ENCODE data around the gene DNAJB9.

Gene DNAJB9

DNA sequence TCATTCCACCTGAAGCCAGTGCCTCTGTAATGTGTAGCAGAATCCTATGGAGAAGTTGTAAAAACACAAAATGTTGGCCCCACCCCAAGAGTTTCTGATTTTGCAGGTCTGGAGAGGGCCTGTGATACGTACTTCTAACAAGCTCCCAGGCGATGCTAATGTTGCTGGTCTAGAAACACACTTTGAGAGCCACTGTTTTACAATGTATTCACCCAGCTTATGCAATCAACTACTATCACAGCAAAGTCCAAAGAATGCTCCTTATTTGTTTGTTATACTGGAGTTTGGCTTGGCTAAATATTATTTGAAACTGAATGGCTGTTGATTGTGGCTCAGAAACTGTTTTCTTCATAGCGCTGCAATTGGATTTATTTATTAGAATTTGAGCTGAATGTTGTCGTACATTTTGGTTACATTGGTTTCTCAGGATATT is 44.3 kb downstream of the DNAJB9 start:
- no peak for TF ChIP-seq TAF1 (IDR thresholded peaks at IDR 0.05; ENCODE audit: borderline replicate concordance, insufficient read depth, low read length)
- TF ChIP-seq POLR2AphosphoS5 (IDR thresholded peaks at IDR 0.05; ENCODE audit: low read depth, low read length), result no peak
- TF ChIP-seq SIN3A (IDR thresholded peaks at IDR 0.05; ENCODE audit: borderline replicate concordance, insufficient read depth, low read length), result no peak
- TF ChIP-seq, protein P1, sequence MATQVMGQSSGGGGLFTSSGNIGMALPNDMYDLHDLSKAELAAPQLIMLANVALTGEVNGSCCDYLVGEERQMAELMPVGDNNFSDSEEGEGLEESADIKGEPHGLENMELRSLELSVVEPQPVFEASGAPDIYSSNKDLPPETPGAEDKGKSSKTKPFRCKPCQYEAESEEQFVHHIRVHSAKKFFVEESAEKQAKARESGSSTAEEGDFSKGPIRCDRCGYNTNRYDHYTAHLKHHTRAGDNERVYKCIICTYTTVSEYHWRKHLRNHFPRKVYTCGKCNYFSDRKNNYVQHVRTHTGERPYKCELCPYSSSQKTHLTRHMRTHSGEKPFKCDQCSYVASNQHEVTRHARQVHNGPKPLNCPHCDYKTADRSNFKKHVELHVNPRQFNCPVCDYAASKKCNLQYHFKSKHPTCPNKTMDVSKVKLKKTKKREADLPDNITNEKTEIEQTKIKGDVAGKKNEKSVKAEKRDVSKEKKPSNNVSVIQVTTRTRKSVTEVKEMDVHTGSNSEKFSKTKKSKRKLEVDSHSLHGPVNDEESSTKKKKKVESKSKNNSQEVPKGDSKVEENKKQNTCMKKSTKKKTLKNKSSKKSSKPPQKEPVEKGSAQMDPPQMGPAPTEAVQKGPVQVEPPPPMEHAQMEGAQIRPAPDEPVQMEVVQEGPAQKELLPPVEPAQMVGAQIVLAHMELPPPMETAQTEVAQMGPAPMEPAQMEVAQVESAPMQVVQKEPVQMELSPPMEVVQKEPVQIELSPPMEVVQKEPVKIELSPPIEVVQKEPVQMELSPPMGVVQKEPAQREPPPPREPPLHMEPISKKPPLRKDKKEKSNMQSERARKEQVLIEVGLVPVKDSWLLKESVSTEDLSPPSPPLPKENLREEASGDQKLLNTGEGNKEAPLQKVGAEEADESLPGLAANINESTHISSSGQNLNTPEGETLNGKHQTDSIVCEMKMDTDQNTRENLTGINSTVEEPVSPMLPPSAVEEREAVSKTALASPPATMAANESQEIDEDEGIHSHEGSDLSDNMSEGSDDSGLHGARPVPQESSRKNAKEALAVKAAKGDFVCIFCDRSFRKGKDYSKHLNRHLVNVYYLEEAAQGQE (IDR thresholded peaks at IDR 0.05; ENCODE audit: insufficient read depth in 1 of 2, low read depth in 2 of 2, low read length in 2 of 2), result no peak
- no peak for TF ChIP-seq FOXP2 (optimal IDR thresholded peaks at IDR 0.05; ENCODE audit: borderline replicate concordance, extremely low read depth, extremely low read length, insufficient read depth)

DNA sequence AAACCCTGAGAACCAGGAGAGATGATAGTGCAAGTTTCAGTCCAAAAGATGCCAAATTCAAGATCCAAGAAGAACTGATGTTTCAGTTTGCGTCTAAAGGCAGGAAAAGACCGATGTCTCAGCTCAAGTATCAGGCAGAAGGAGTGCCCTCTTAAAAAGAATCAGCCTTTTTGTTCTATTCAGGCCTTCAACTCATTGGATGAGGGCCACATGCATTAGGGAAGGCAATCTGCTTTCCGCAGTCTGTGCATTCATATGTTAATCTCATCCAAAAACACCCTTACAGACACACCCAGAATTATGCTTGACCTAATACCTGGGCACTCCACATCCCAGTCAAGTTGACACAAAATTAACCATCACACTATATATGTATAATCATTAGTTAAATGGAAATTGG is 45.2 kb downstream of the DNAJB9 start:
- TF ChIP-seq TAF1 (IDR thresholded peaks at IDR 0.05; ENCODE audit: borderline replicate concordance, insufficient read depth, low read length), result no peak
- no peak for TF ChIP-seq SIN3A (IDR thresholded peaks at IDR 0.05; ENCODE audit: borderline replicate concordance, insufficient read depth, low read length)
- TF ChIP-seq POLR2AphosphoS5 (IDR thresholded peaks at IDR 0.05; ENCODE audit: low read depth, low read length), result no peak
- no peak for TF ChIP-seq FOXP2 (optimal IDR thresholded peaks at IDR 0.05; ENCODE audit: borderline replicate concordance, extremely low read depth, extremely low read length, insufficient read depth)
- TF ChIP-seq, protein P1 (IDR thresholded peaks at IDR 0.05; ENCODE audit: insufficient read depth in 1 of 2, low read depth in 2 of 2, low read length in 2 of 2), result no peak

DNA sequence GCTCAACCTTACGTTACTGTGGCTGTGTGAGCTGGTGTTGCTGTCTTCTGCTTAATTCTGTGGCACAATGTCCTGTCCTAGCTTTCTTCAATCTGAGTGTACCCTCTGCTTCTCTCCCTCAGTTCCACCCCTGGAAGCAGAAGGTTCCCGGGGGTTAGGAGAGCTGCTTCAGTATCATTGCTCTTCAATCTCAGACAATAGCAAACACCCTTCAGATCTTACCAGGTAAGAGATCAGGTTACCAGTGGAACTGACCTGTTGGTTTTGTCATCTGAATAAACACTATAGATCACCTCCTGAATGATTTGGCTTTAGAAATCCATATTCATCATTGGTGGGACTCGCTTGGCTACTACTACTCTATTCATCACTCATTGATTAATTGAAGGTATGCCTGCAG is 48.4 kb downstream of the DNAJB9 start:
- TF ChIP-seq POLR2AphosphoS5 (IDR thresholded peaks at IDR 0.05; ENCODE audit: low read depth, low read length), result no peak
- TF ChIP-seq FOXP2 (optimal IDR thresholded peaks at IDR 0.05; ENCODE audit: borderline replicate concordance, extremely low read depth, extremely low read length, insufficient read depth), result no peak

DNA sequence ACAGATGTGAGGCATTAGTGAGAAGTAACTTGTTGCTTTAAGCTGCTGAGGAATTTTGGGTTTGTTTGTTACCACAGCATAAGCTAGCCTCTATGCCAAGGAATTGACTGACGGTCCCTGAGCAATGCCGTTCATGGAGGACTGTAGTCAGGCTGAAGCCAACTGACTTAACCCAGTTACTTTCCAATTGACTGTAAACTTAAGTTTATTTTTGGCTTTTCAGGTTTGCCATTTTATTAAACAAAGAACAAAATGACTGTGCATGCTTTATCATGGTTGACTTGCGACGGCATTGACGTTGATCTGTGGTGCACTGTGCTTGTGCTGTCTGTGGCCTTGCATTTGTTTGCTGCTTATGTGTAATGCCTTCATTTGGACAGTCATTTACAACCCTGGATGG is 53.5 kb downstream of the DNAJB9 start:
- no peak for TF ChIP-seq SIN3A (IDR thresholded peaks at IDR 0.05; ENCODE audit: borderline replicate concordance, insufficient read depth, low read length)
- no peak for TF ChIP-seq POLR2AphosphoS5 (IDR thresholded peaks at IDR 0.05; ENCODE audit: low read depth, low read length)
- TF ChIP-seq FOXP2 (optimal IDR thresholded peaks at IDR 0.05; ENCODE audit: borderline replicate concordance, extremely low read depth, extremely low read length, insufficient read depth), result no peak
- no peak for TF ChIP-seq TAF1 (IDR thresholded peaks at IDR 0.05; ENCODE audit: borderline replicate concordance, insufficient read depth, low read length)
- TF ChIP-seq, protein P1 (IDR thresholded peaks at IDR 0.05; ENCODE audit: insufficient read depth in 1 of 2, low read depth in 2 of 2, low read length in 2 of 2), result no peak
